GM12878 (cell line): ENCODE measurements around the gene KLF17. TPM values are rescaled to one million over a fixed set of nuclear protein-coding genes. Genes with fewer than 3 reads are reported as not detected.

Experiments
- ATAC-seq: fragments of 200-7000 bp; cut with Tn5 transposase; 3 replicates; pipeline ENCODE4 v1.9.1; 2020; ENCODE audit warnings: mild to moderate bottlenecking, moderate library complexity
- BruUV-seq: library from RNA; stranded (reverse); fragments of 400-500 nt; replicated peaks from 2 replicates; lab custom pipeline; 2021; lab: Mats Ljungman, UMichigan
- CTCF ChIA-PET: fragments of 300-600 bp; sonication (Branson Sonifier 250); formaldehyde crosslinking; extraction: SDS; loops from one replicate; lab custom pipeline; 2021; ENCODE audit warnings: inconsistent platforms; lab: Yijun Ruan, JAX
- POLR2A ChIA-PET: fragments of 350-600 bp; formaldehyde crosslinking; extraction: SDS; loops from one replicate; lab custom pipeline; 2021; ENCODE audit warnings: inconsistent platforms; lab: Charles Lee
- RAD21 ChIA-PET: fragments of 300-600 bp; sonication (Branson Sonifier 250); formaldehyde crosslinking; loops from one replicate; lab custom pipeline; 2023; ENCODE audit warnings: antibody characterized with exemption; ENCODE audit not compliant: unreplicated experiment; lab: Charles Lee
- SMC1A ChIA-PET: fragments of 300-600 bp; sonication (Branson Sonifier 250); formaldehyde crosslinking; loops from one replicate; lab custom pipeline; 2023; ENCODE audit not compliant: unreplicated experiment, uncharacterized antibody; lab: Charles Lee
- DNase-seq: peaks from one replicate; pipeline ENCODE4 v3.0.0-alpha.2; 2011; ENCODE audit warnings: low read depth, low spot score
- FAIRE-seq: peaks from 3 replicates; lab custom pipeline; 2011; peaks lifted over from hg19 to GRCh38; lab: Jason Lieb, UNC
- H2AFZ ChIP-seq: 2 replicates; pipeline ENCODE4 v1.6.0; 2011; ENCODE audit warnings: low read depth, low read length, control low read depth; ENCODE audit not compliant: control insufficient read depth
- H3K27ac ChIP-seq: 2 replicates; pipeline ENCODE4 v1.5.1; 2011; ENCODE audit warnings: control low read depth; ENCODE audit not compliant: control insufficient read depth, insufficient read depth
- H3K27me3 ChIP-seq, 2 experiments: replicated peaks in 1 of 2; 2 replicates each; pipeline versions ENCODE4 v1.6.0 to v1.6.1; 2011; ENCODE audit warnings: low read length in 1 of 2; ENCODE audit not compliant: control insufficient read depth in 2 of 2, insufficient read depth in 2 of 2
- H3K36me3 ChIP-seq, 2 experiments: 2 replicates each; pipeline ENCODE4 v1.5.1; 2011; ENCODE audit warnings: low read length in 1 of 2; ENCODE audit not compliant: control insufficient read depth in 2 of 2, insufficient read depth in 2 of 2
- H3K4me1 ChIP-seq: 2 replicates; pipeline ENCODE4 v1.6.1; 2011; ENCODE audit warnings: mild to moderate bottlenecking, low read length, moderate library complexity, mixed read lengths; ENCODE audit not compliant: control insufficient read depth, insufficient read depth
- H3K4me2 ChIP-seq: 2 replicates; pipeline ENCODE4 v1.6.0; 2011; ENCODE audit warnings: control low read depth; ENCODE audit not compliant: control insufficient read depth, insufficient read depth
- H3K4me3 ChIP-seq: fragments of 200-600 bp; sonication (generic); 2 replicates; pipeline ENCODE4 v1.5.1; 2016
- H3K79me2 ChIP-seq: 2 replicates; pipeline ENCODE4 v1.6.0; 2011; ENCODE audit warnings: low read length; ENCODE audit not compliant: control insufficient read depth, insufficient read depth
- H3K9ac ChIP-seq: 2 replicates; pipeline ENCODE4 v1.8.0; 2011; ENCODE audit warnings: low read length, control low read depth, mixed read lengths; ENCODE audit not compliant: control insufficient read depth, insufficient read depth
- H3K9me3 ChIP-seq: replicated peaks from 3 replicates; pipeline ENCODE4 v1.5.1; 2011; ENCODE audit warnings: mild to moderate bottlenecking, low read length; ENCODE audit not compliant: control insufficient read depth, insufficient read depth
- H4K20me1 ChIP-seq: 2 replicates; pipeline ENCODE4 v1.6.0; 2011; ENCODE audit not compliant: control insufficient read depth, insufficient read depth
- BACH1 ChIP-seq: fragments of 450-650 bp; IDR thresholded peaks from 2 replicates; pipeline ENCODE4 v1.6.1; 2017; ENCODE audit warnings: mild to moderate bottlenecking, borderline replicate concordance
- BMI1 ChIP-seq: fragments of 450-650 bp; IDR thresholded peaks from 2 replicates; pipeline ENCODE4 v1.6.1; 2016; ENCODE audit warnings: mild to moderate bottlenecking, moderate library complexity, borderline replicate concordance
- EGR1 ChIP-seq, 2 experiments: IDR thresholded peaks; 1 replicate in 1 of 2; 2 replicates in 1 of 2; pipeline ENCODE4 v1.6.1; 2011 to 2012; ENCODE audit warnings: low read depth in 2 of 2, low read length in 2 of 2, borderline replicate concordance in 1 of 2, mild to moderate bottlenecking in 1 of 2, moderate library complexity in 1 of 2
- EP300 ChIP-seq, 2 experiments: fragments of 150-350 bp in 1 of 2; IDR thresholded peaks; 2 replicates each; pipeline ENCODE4 v1.6.1; 2011 to 2012; ENCODE audit warnings: low read depth in 2 of 2, low read length in 2 of 2, borderline replicate concordance in 1 of 2, improper control_type of control experiment in 1 of 2, inconsistent platforms in 1 of 2; ENCODE audit not compliant: control insufficient read depth in 1 of 2
- HCFC1 ChIP-seq: fragments of 150-350 bp; IDR thresholded peaks from 2 replicates; pipeline ENCODE4 v1.6.1; 2014; ENCODE audit warnings: low read length
- KLF5 ChIP-seq: fragments of 450-650 bp; IDR thresholded peaks from 2 replicates; pipeline ENCODE4 v1.6.1; 2014; ENCODE audit warnings: mild to moderate bottlenecking; ENCODE audit not compliant: partially characterized antibody
- NRF1 ChIP-seq: conservative IDR thresholded peaks from 2 replicates; pipeline ENCODE4 v1.6.1; 2011; ENCODE audit warnings: mild to moderate bottlenecking, low read depth, low read length, improper control_type of control experiment
- POLR2A ChIP-seq: IDR thresholded peaks from 2 replicates; pipeline ENCODE4 v1.6.1; 2011; ENCODE audit warnings: low read depth, mild to moderate bottlenecking, low read length
- POLR2AphosphoS5 ChIP-seq: IDR thresholded peaks from 2 replicates; pipeline ENCODE4 v1.6.1; 2011; ENCODE audit warnings: mild to moderate bottlenecking, low read length, inconsistent platforms
- SMAD5 ChIP-seq: IDR thresholded peaks from 2 replicates; pipeline ENCODE4 v1.6.1; 2016; ENCODE audit warnings: antibody characterized with exemption, low read depth
- SREBF2 ChIP-seq: IDR thresholded peaks from 2 replicates; pipeline ENCODE4 v1.6.1; 2012; ENCODE audit warnings: mild to moderate bottlenecking, low read length
- SUPT20H ChIP-seq: IDR thresholded peaks from 2 replicates; pipeline ENCODE4 v1.6.1; 2011; ENCODE audit warnings: low read depth, mild to moderate bottlenecking, low read length, moderate library complexity, borderline replicate concordance; ENCODE audit not compliant: control insufficient read depth
- TBL1XR1 ChIP-seq: IDR thresholded peaks from 2 replicates; pipeline ENCODE4 v1.6.1; 2012; ENCODE audit warnings: low read depth, low read length, improper control_type of control experiment
- ZBTB11 ChIP-seq: fragments of 450-650 bp; formaldehyde crosslinking; IDR thresholded peaks from 2 replicates; pipeline ENCODE4 v1.5.0; 2022; ENCODE audit warnings: mild to moderate bottlenecking, missing genetic modification characterization
- ZNF207 ChIP-seq: fragments of 450-650 bp; IDR thresholded peaks from 2 replicates; pipeline ENCODE4 v1.6.1; 2014; ENCODE audit warnings: antibody characterized with exemption, mild to moderate bottlenecking, borderline replicate concordance
- ZNF622 ChIP-seq: fragments of 450-650 bp; IDR thresholded peaks from 2 replicates; pipeline ENCODE4 v1.6.1; 2017; ENCODE audit warnings: mild to moderate bottlenecking, inconsistent platforms
- WGBS: methylation state at CpG from one replicate; pipeline ENCODE4 v1.1.6; 2016; ENCODE audit warnings: low lambda C conversion rate; ENCODE audit not compliant: insufficient replicate concordance, insufficient coverage; ENCODE audit errors: missing lambda C conversion rate; 5-methylcytosine and 5-hydroxymethylcytosine counted together
- in situ Hi-C: fragments of 300-500 bp; cut with MboI; formaldehyde crosslinking; loops from 9 replicates; pipeline ENCODE4 v1.14.3; 2018; ENCODE audit warnings: mixed read lengths
- intact Hi-C: fragments of 100-400 bp; cut with micrococcal nuclease; formaldehyde crosslinking; loops from one replicate; pipeline ENCODE4 v1.14.2; 2022; ENCODE audit not compliant: unreplicated experiment
- polyA plus RNA-seq, 11 experiments: library from polyadenylated mRNA; depleted of rRNA in 4 of 11; unstranded in 6 of 11; stranded (reverse) in 5 of 11; fragments of >200 nt; fragmentation: Nextera tagmentation in 4 of 11; fragmentation: Illumina TruSeq in 1 of 11; extraction: Ambion mirVana in 4 of 11; extraction: Trizol in 1 of 11; gene quantifications; 1 replicate in 1 of 11; 2 replicates in 10 of 11; pipeline versions ENCODE4 v1.2.1 to v1.2.3, GENCODE V29; 2011 to 2016; ENCODE audit warnings: inconsistent platforms in 2 of 11, missing spikeins in 2 of 11, low read depth in 1 of 11
- total RNA-seq, 4 experiments: library from RNA; depleted of rRNA in 3 of 4; stranded (reverse); fragments of >200 nt in 3 of 4; fragmentation: Illumina TruSeq in 1 of 4; extraction: Trizol in 1 of 4; gene quantifications; 2 replicates each; pipeline versions ENCODE4 v1.2.1 to v1.2.3, GENCODE V29; 2013 to 2021
- TF ChIP-seq, protein P1 (sequence below): IDR thresholded peaks from 2 replicates; pipeline ENCODE4 v1.6.1; 2012; ENCODE audit warnings: mild to moderate bottlenecking, low read depth, low read length
- TF ChIP-seq, protein P2 (sequence below): IDR thresholded peaks from 2 replicates; pipeline ENCODE4 v1.6.1; 2012; ENCODE audit warnings: low read depth, low read length, improper control_type of control experiment

KLF17 gene
- total and polyA plus RNA-seq, 10 of the 15 experiments (the other 5 are each of a cell fraction or from before 2014, with no cell fraction given): not detected

- no peak overlapping the region for H3K9ac ChIP-seq
- no peak for FAIRE-seq
- ChIA-PET CTCF (interaction anchor here (0.9 to 1.4 kb wide), 3 partner anchors 9 to 475 kb away, joined by 3 to 4 read pairs (median 4); no protein-coding TSS in a partner anchor), RAD21 (no interaction called here), POLR2A (interaction anchor here (0.5 kb wide), 1 partner anchor 99 kb away, joined by 3 read pairs; no protein-coding TSS in a partner anchor), SMC1A (no interaction called here)
- ATAC-seq: no peak
- intact Hi-C loops (no loop called here), in situ Hi-C loops (no loop called here)
- no TSS peak for BruUV-seq
- H3K27me3 ChIP-seq: no peaks in the 10 kb centered on the region; a peak in 1 of 4 replicates
- no peaks in the 10 kb centered on the region for H3K9me3 ChIP-seq
- DNase-seq: no peak
- H3K36me3 ChIP-seq: no peaks in the 10 kb centered on the region
- no peak overlapping the region for H3K4me2 ChIP-seq
- H3K4me1 ChIP-seq: no peaks in the 10 kb centered on the region
- H3K79me2 ChIP-seq: no peaks in the 10 kb centered on the region
- WGBS: 43% methylated on average over 5 of the region's 5 CpGs
- H2AFZ ChIP-seq: no peak overlapping the region
- H3K27ac ChIP-seq: no peak overlapping the region
- H4K20me1 ChIP-seq: no peaks in the 10 kb centered on the region
- no peak overlapping the region for H3K4me3 ChIP-seq
- TF ChIP-seq ZBTB11 (CRISPR knock-in tag) (no peak), POLR2AphosphoS5 (no peak), SUPT20H (no peak), HCFC1 (no peak), BMI1 (no peak), POLR2A (no peak), KLF5 (no peak), EP300 (IDR thresholded peaks at IDR 0.05; ENCODE audit: borderline replicate concordance in 1 of 2, control insufficient read depth in 1 of 2, low read depth in 2 of 2, low read length in 2 of 2) (no peak), ZNF207 (no peak), EGR1 (IDR thresholded peaks at IDR 0.05; ENCODE audit: borderline replicate concordance in 1 of 2, low read depth in 2 of 2, low read length in 2 of 2) (no peak), BACH1 (no peak), TBL1XR1 (no peak), NRF1 (no peak), ZNF622 (no peak), SMAD5 (no peak), SREBF2 (no peak)
- TF ChIP-seq, protein P1, sequence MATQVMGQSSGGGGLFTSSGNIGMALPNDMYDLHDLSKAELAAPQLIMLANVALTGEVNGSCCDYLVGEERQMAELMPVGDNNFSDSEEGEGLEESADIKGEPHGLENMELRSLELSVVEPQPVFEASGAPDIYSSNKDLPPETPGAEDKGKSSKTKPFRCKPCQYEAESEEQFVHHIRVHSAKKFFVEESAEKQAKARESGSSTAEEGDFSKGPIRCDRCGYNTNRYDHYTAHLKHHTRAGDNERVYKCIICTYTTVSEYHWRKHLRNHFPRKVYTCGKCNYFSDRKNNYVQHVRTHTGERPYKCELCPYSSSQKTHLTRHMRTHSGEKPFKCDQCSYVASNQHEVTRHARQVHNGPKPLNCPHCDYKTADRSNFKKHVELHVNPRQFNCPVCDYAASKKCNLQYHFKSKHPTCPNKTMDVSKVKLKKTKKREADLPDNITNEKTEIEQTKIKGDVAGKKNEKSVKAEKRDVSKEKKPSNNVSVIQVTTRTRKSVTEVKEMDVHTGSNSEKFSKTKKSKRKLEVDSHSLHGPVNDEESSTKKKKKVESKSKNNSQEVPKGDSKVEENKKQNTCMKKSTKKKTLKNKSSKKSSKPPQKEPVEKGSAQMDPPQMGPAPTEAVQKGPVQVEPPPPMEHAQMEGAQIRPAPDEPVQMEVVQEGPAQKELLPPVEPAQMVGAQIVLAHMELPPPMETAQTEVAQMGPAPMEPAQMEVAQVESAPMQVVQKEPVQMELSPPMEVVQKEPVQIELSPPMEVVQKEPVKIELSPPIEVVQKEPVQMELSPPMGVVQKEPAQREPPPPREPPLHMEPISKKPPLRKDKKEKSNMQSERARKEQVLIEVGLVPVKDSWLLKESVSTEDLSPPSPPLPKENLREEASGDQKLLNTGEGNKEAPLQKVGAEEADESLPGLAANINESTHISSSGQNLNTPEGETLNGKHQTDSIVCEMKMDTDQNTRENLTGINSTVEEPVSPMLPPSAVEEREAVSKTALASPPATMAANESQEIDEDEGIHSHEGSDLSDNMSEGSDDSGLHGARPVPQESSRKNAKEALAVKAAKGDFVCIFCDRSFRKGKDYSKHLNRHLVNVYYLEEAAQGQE: no peak
- TF ChIP-seq, protein P2, sequence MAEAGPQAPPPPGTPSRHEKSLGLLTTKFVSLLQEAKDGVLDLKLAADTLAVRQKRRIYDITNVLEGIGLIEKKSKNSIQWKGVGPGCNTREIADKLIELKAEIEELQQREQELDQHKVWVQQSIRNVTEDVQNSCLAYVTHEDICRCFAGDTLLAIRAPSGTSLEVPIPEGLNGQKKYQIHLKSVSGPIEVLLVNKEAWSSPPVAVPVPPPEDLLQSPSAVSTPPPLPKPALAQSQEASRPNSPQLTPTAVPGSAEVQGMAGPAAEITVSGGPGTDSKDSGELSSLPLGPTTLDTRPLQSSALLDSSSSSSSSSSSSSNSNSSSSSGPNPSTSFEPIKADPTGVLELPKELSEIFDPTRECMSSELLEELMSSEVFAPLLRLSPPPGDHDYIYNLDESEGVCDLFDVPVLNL: no peak
Observed at GRCh38 chr1:44120398-44120949, 1.9 kb downstream of the KLF17 start.
